ENCODE measurements around the gene KIF22.

GRCh38 chr16:29766571-29766970 lies 24.0 kb upstream of the KIF22 start:
- TF ChIP-seq REST (IDR thresholded peaks at IDR 0.05; ENCODE audit: insufficient read depth in 1 of 2, low read depth in 2 of 2, low read length in 1 of 2) (no peak), CTCF (IDR thresholded peaks at IDR 0.05) (no peak)
